WTC11 (cell line): ENCODE data around the gene DSG2. TPM values are rescaled to one million over a fixed set of nuclear protein-coding genes. Genes with fewer than 3 reads are reported as not detected.

ENCODE experiments used
- ATAC-seq: fragments of 200-7000 bp; cut with Tn5 transposase; 2 replicates; pipeline ENCODE4 v1.10.0; 2021; ENCODE audit warnings: mild to moderate bottlenecking, moderate library complexity
- CTCF ChIA-PET: fragments of 300-600 bp; sonication (Branson Sonifier 250); formaldehyde crosslinking; loops from one replicate; lab custom pipeline; 2021; ENCODE audit warnings: antibody characterized with exemption; lab: Charles Lee
- POLR2A ChIA-PET: fragments of 350-600 bp; sonication (Branson Sonifier 250); formaldehyde crosslinking; loops from one replicate; lab custom pipeline; 2021; ENCODE audit warnings: antibody characterized with exemption; lab: Charles Lee
- DNase-seq: peaks from one replicate; pipeline ENCODE4 v3.0.0; 2021; ENCODE audit warnings: low spot score
- H3K27ac Mint-ChIP-seq: 2 replicates; pipeline ENCODE4 v1.8.0; 2021; ENCODE audit warnings: mixed read lengths
- H3K27me3 Mint-ChIP-seq: 2 replicates; pipeline ENCODE4 v1.8.0; 2021; ENCODE audit warnings: low read depth, mild to moderate bottlenecking, moderate library complexity, mixed read lengths
- H3K36me3 Mint-ChIP-seq: 2 replicates; pipeline ENCODE4 v1.8.0; 2021; ENCODE audit warnings: mixed read lengths
- H3K4me1 Mint-ChIP-seq: 2 replicates; pipeline ENCODE4 v1.8.0; 2022; ENCODE audit warnings: mixed read lengths
- H3K4me3 Mint-ChIP-seq: 2 replicates; pipeline ENCODE4 v1.8.0; 2021; ENCODE audit warnings: mild to moderate bottlenecking, moderate library complexity, mixed read lengths
- H3K9me3 Mint-ChIP-seq: 2 replicates; pipeline ENCODE4 v1.8.0; 2021; ENCODE audit warnings: mixed read lengths
- ATF1 ChIP-seq: sonication (generic); formaldehyde crosslinking; IDR thresholded peaks from 2 replicates; pipeline ENCODE4 v1.8.1; 2023; ENCODE audit warnings: mild to moderate bottlenecking, moderate library complexity, missing genetic modification reagents
- CREM ChIP-seq: sonication (generic); formaldehyde crosslinking; IDR thresholded peaks from 2 replicates; pipeline ENCODE4 v1.8.1; 2022; ENCODE audit warnings: mild to moderate bottlenecking, missing genetic modification reagents, moderate library complexity
- ELF4 ChIP-seq: sonication (generic); formaldehyde crosslinking; IDR thresholded peaks from 2 replicates; pipeline ENCODE4 v1.8.1; 2022; ENCODE audit warnings: low read depth, mild to moderate bottlenecking, moderate library complexity, missing genetic modification reagents
- FOXP1 ChIP-seq: sonication (generic); formaldehyde crosslinking; IDR thresholded peaks from 2 replicates; pipeline ENCODE4 v1.8.0; 2022; ENCODE audit warnings: missing genetic modification reagents, mild to moderate bottlenecking, moderate library complexity, borderline replicate concordance
- JAZF1 ChIP-seq: fragments of 250-450 bp; sonication (Bioruptor Pico); IDR thresholded peaks from 2 replicates; pipeline ENCODE4 v1.9.0; 2021; ENCODE audit warnings: moderate library complexity, mild to moderate bottlenecking, inconsistent platforms
- SMAD4 ChIP-seq: sonication (generic); formaldehyde crosslinking; IDR thresholded peaks from 2 replicates; pipeline ENCODE4 v1.8.0; 2022; ENCODE audit warnings: mild to moderate bottlenecking, missing genetic modification reagents
- ZBTB21 ChIP-seq: sonication (generic); formaldehyde crosslinking; IDR thresholded peaks from 2 replicates; pipeline ENCODE4 v1.8.1; 2023; ENCODE audit warnings: mild to moderate bottlenecking, missing genetic modification reagents, borderline replicate concordance
- ZNF121 ChIP-seq: sonication (generic); formaldehyde crosslinking; IDR thresholded peaks from 2 replicates; pipeline ENCODE4 v1.8.0; 2023; ENCODE audit warnings: missing genetic modification reagents
- ZNF317 ChIP-seq: sonication (generic); formaldehyde crosslinking; IDR thresholded peaks from 2 replicates; pipeline ENCODE4 v1.8.1; 2023; ENCODE audit warnings: low read depth, mild to moderate bottlenecking, moderate library complexity, missing genetic modification reagents, borderline replicate concordance
- total RNA-seq: library from RNA; stranded (reverse); gene quantifications from 3 replicates; pipeline ENCODE4 v1.2.3, GENCODE V29; 2021
- TF ChIP-seq, protein P1 (sequence below): fragments of 200-600 bp; IDR thresholded peaks from 2 replicates; pipeline ENCODE4 v1.8.0; 2022; ENCODE audit warnings: antibody characterized with exemption
- TF ChIP-seq, protein P2 (sequence below): sonication (generic); formaldehyde crosslinking; conservative IDR thresholded peaks from 2 replicates; pipeline ENCODE4 v1.8.1; 2023; ENCODE audit warnings: mild to moderate bottlenecking, low read depth, missing genetic modification reagents, moderate library complexity
- TF ChIP-seq, protein P3 (sequence below): sonication (generic); formaldehyde crosslinking; IDR thresholded peaks from 2 replicates; pipeline ENCODE4 v1.8.1; 2022; ENCODE audit warnings: low read depth, mild to moderate bottlenecking, moderate library complexity, missing genetic modification reagents, borderline replicate concordance
- TF ChIP-seq, protein P4 (sequence below): sonication (generic); formaldehyde crosslinking; IDR thresholded peaks from 2 replicates; pipeline ENCODE4 v1.8.0; 2022; ENCODE audit warnings: mild to moderate bottlenecking, missing genetic modification reagents
- TF ChIP-seq, protein P5 (sequence below): fragments of 250-450 bp; sonication (Bioruptor Pico); IDR thresholded peaks from 2 replicates; pipeline ENCODE4 v1.9.0; 2021; ENCODE audit warnings: mild to moderate bottlenecking
- TF ChIP-seq, protein P6 (sequence below): sonication (generic); formaldehyde crosslinking; conservative IDR thresholded peaks from 2 replicates; pipeline ENCODE4 v1.8.1; 2022; ENCODE audit warnings: mild to moderate bottlenecking, missing genetic modification reagents

Gene DSG2
- total RNA-seq, 1 experiment from 2014 or later: 113 TPM

DNA sequence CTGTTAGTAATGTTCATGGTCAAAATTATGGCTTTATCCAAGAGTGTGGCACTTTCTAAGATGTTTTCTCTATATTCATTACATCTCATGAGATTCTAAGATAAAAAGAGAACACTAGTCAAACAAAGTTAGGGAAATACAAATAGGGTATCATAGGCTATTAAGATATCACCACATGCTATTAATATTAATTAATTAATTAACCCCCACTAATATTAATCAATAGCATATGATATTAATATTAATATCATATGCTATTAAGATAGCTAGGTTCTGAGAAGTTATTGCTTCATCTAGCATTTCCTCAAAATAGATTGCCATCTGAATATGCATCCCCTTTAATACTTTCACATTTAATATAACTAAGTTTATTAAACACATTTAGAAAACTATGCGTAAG lies 28.3 kb upstream of the DSG2 start:
- TF ChIP-seq, protein P1, sequence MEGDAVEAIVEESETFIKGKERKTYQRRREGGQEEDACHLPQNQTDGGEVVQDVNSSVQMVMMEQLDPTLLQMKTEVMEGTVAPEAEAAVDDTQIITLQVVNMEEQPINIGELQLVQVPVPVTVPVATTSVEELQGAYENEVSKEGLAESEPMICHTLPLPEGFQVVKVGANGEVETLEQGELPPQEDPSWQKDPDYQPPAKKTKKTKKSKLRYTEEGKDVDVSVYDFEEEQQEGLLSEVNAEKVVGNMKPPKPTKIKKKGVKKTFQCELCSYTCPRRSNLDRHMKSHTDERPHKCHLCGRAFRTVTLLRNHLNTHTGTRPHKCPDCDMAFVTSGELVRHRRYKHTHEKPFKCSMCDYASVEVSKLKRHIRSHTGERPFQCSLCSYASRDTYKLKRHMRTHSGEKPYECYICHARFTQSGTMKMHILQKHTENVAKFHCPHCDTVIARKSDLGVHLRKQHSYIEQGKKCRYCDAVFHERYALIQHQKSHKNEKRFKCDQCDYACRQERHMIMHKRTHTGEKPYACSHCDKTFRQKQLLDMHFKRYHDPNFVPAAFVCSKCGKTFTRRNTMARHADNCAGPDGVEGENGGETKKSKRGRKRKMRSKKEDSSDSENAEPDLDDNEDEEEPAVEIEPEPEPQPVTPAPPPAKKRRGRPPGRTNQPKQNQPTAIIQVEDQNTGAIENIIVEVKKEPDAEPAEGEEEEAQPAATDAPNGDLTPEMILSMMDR: no peak
- DNase-seq (no peak), ATAC-seq (no peak)
- ChIA-PET POLR2A (no interaction called here), CTCF (no interaction called here)
- Mint-ChIP-seq H3K9me3 (no peaks in the 10 kb centered on the region), H3K36me3 (no peaks in the 10 kb centered on the region), H3K4me3 (no peak overlapping the region), H3K27ac (no peak overlapping the region), H3K27me3 (no peaks in the 10 kb centered on the region), H3K4me1 (no peaks in the 10 kb centered on the region)

DNA sequence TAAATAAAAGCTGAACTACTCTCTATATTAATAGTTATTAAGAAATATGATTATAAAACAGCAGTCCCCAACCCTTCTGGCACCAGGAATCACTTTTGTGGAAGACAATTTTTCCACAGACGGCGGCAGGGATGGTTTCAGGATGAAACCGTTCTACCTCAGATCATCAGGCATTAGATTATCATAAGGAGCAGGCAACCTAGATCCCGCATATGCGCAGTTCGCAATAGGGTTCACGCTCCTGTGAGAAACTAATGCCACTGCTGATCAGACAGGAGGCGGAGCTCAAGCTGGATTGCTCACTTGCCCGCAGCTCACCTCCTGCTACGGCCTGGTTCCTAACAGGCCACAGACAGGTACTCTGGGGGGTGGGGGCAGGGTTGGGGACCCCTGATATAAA lies 19.3 kb upstream of the DSG2 start:
- H3K4me3 Mint-ChIP-seq: no peak overlapping the region

DNA sequence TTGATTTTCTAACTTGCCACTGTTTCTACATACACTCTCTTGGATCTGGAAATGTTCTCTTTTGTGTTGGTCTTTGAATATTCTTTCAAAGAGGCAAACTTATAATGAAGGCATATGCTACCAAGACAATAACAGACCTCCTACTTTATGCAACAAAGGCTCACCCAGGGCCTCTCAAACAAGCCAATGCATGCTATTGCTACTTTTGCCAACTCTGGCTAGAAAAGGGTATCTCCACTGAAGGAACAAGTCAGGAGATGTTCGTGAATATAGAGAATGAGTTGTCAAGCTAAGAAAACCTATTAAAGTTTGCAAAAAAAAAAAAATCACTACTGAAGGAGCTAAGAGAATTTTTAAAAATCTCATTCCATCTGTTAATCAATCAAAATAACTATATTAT lies 15.9 kb upstream of the DSG2 start:
- DNase-seq (no peak), ATAC-seq (no peak)
- ChIA-PET CTCF (no interaction called here), POLR2A (no interaction called here)
- H3K4me1 Mint-ChIP-seq: peaks cover 9% of the 10 kb centered on the region
- no peaks in the 10 kb centered on the region for H3K27me3 Mint-ChIP-seq
- H3K27ac Mint-ChIP-seq: no peak overlapping the region
- no peak overlapping the region for H3K4me3 Mint-ChIP-seq
- TF ChIP-seq FOXP1: no peak
- peaks cover 10% of the 10 kb centered on the region for H3K9me3 Mint-ChIP-seq
- H3K36me3 Mint-ChIP-seq: peaks cover 4% of the 10 kb centered on the region; the same call in 1 of the 2 replicates

More for the DNA sequence above, 19.3 kb upstream of the DSG2 start:
- no peaks in the 10 kb centered on the region for H3K27me3 Mint-ChIP-seq
- H3K9me3 Mint-ChIP-seq: peaks cover 10% of the 10 kb centered on the region
- H3K27ac Mint-ChIP-seq: no peak overlapping the region
- H3K4me1 Mint-ChIP-seq: no peaks in the 10 kb centered on the region
- DNase-seq: no peak
- ChIA-PET CTCF (no interaction called here), POLR2A (no interaction called here)
- ATAC-seq: no peak
- H3K36me3 Mint-ChIP-seq: peaks cover 4% of the 10 kb centered on the region; the same call in 1 of the 2 replicates
- TF ChIP-seq, protein P2, sequence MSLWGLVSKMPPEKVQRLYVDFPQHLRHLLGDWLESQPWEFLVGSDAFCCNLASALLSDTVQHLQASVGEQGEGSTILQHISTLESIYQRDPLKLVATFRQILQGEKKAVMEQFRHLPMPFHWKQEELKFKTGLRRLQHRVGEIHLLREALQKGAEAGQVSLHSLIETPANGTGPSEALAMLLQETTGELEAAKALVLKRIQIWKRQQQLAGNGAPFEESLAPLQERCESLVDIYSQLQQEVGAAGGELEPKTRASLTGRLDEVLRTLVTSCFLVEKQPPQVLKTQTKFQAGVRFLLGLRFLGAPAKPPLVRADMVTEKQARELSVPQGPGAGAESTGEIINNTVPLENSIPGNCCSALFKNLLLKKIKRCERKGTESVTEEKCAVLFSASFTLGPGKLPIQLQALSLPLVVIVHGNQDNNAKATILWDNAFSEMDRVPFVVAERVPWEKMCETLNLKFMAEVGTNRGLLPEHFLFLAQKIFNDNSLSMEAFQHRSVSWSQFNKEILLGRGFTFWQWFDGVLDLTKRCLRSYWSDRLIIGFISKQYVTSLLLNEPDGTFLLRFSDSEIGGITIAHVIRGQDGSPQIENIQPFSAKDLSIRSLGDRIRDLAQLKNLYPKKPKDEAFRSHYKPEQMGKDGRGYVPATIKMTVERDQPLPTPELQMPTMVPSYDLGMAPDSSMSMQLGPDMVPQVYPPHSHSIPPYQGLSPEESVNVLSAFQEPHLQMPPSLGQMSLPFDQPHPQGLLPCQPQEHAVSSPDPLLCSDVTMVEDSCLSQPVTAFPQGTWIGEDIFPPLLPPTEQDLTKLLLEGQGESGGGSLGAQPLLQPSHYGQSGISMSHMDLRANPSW (CRISPR knock-in tag): no peak
- no peak for TF ChIP-seq ZNF317 (CRISPR knock-in tag)

DNA sequence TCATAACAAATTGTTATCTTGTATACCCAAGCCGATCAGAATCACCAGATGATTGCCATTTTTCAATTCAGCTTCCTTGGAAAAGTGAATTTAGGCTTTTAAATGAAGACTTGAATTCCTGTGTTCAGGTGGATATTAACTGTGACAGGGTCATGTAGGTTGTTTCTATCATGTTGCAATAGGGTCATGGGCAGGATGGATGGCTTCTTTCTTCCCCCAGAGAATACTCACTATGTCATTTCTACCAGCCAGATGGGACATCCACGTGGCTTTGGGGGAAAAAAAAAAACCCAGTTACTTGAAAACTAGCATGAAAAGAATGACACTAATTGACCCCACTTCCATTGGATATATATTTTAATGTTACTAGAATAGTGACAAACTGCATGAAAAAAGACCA lies 14.6 kb upstream of the DSG2 start:
- Mint-ChIP-seq H3K27ac (no peak overlapping the region), H3K36me3 (peaks cover 4% of the 10 kb centered on the region; the same call in 1 of the 2 replicates), H3K27me3 (no peaks in the 10 kb centered on the region)
- CTCF ChIA-PET: no interaction called here
- no peak for ATAC-seq
- POLR2A ChIA-PET: no interaction called here
- no peak for TF ChIP-seq CREM (CRISPR knock-in tag)
- TF ChIP-seq ZBTB21 (CRISPR knock-in tag): no peak
- TF ChIP-seq, protein P3, sequence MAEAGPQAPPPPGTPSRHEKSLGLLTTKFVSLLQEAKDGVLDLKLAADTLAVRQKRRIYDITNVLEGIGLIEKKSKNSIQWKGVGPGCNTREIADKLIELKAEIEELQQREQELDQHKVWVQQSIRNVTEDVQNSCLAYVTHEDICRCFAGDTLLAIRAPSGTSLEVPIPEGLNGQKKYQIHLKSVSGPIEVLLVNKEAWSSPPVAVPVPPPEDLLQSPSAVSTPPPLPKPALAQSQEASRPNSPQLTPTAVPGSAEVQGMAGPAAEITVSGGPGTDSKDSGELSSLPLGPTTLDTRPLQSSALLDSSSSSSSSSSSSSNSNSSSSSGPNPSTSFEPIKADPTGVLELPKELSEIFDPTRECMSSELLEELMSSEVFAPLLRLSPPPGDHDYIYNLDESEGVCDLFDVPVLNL (CRISPR knock-in tag): no peak
- no peak for TF ChIP-seq ZNF121 (CRISPR knock-in tag)
- TF ChIP-seq, protein P4, sequence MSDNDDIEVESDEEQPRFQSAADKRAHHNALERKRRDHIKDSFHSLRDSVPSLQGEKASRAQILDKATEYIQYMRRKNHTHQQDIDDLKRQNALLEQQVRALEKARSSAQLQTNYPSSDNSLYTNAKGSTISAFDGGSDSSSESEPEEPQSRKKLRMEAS (CRISPR knock-in tag): no peak
- no peak for TF ChIP-seq ELF4 (CRISPR knock-in tag)
- no peak for TF ChIP-seq ATF1 (CRISPR knock-in tag)
- TF ChIP-seq, protein P5, sequence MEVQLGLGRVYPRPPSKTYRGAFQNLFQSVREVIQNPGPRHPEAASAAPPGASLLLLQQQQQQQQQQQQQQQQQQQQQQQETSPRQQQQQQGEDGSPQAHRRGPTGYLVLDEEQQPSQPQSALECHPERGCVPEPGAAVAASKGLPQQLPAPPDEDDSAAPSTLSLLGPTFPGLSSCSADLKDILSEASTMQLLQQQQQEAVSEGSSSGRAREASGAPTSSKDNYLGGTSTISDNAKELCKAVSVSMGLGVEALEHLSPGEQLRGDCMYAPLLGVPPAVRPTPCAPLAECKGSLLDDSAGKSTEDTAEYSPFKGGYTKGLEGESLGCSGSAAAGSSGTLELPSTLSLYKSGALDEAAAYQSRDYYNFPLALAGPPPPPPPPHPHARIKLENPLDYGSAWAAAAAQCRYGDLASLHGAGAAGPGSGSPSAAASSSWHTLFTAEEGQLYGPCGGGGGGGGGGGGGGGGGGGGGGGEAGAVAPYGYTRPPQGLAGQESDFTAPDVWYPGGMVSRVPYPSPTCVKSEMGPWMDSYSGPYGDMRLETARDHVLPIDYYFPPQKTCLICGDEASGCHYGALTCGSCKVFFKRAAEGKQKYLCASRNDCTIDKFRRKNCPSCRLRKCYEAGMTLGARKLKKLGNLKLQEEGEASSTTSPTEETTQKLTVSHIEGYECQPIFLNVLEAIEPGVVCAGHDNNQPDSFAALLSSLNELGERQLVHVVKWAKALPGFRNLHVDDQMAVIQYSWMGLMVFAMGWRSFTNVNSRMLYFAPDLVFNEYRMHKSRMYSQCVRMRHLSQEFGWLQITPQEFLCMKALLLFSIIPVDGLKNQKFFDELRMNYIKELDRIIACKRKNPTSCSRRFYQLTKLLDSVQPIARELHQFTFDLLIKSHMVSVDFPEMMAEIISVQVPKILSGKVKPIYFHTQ: no peak
- TF ChIP-seq JAZF1 (CRISPR knock-in tag): no peak
- no peak for TF ChIP-seq SMAD4 (CRISPR knock-in tag)
- TF ChIP-seq, protein P6, sequence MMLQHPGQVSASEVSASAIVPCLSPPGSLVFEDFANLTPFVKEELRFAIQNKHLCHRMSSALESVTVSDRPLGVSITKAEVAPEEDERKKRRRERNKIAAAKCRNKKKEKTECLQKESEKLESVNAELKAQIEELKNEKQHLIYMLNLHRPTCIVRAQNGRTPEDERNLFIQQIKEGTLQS (CRISPR knock-in tag): no peak
- TF ChIP-seq, all 79 proteins: peak for 0
- no peak overlapping the region for H3K4me3 Mint-ChIP-seq
- DNase-seq: no peak
- H3K4me1 Mint-ChIP-seq: peaks cover 15% of the 10 kb centered on the region
- H3K9me3 Mint-ChIP-seq: peaks cover 10% of the 10 kb centered on the region
